Measurements from ENCODE around the gene ELOF1.
"Not testable (repeated sequence)": the region's sequence is repeated elsewhere in the genome, so short reads cannot be mapped to it uniquely, and the experiment has no call there.

Gene ELOF1

GRCh38 chr19:11570039-11570462 is 11.0 kb upstream of the ELOF1 start:
- DNase-seq (ENCODE audit: low read depth): no peak

GRCh38 chr19:11566164-11566563 is 7.1 kb upstream of the ELOF1 start:
- no peak for DNase-seq (ENCODE audit: low read depth)

GRCh38 chr19:11565649-11565980 is 6.6 kb upstream of the ELOF1 start:
- not testable (repeated sequence) for DNase-seq (ENCODE audit: low read depth)

GRCh38 chr19:11564082-11564807 is 5.2 kb upstream of the ELOF1 start:
- not testable (repeated sequence) for DNase-seq (ENCODE audit: low read depth)

GRCh38 chr19:11563532-11563931 is 4.5 kb upstream of the ELOF1 start:
- DNase-seq (ENCODE audit: low read depth): no peak

- peak; percentile 72 for DNase-seq (ENCODE audit: low read depth)
Measured at GRCh38 chr19:11560404-11561051, 1.5 kb upstream of the ELOF1 start.

GRCh38 chr19:11556634-11557420 is 2.2 kb downstream of the ELOF1 start:
- no peak for DNase-seq (ENCODE audit: low read depth)

- no peak for DNase-seq (ENCODE audit: low read depth)
Measured at GRCh38 chr19:11555246-11555645, 3.8 kb downstream of the ELOF1 start.

- DNase-seq (ENCODE audit: low read depth): no peak
Measured at GRCh38 chr19:11554160-11554559, 4.9 kb downstream of the ELOF1 start.

GRCh38 chr19:11552666-11553372 is 6.2 kb downstream of the ELOF1 start:
- no peak for DNase-seq (ENCODE audit: low read depth)

GRCh38 chr19:11551603-11552235 is 7.3 kb downstream of the ELOF1 start:
- DNase-seq (ENCODE audit: low read depth): no peak

GRCh38 chr19:11550265-11550664 is 8.8 kb downstream of the ELOF1 start:
- no peak for DNase-seq (ENCODE audit: low read depth)

- no peak for DNase-seq (ENCODE audit: low read depth)
Measured at GRCh38 chr19:11549386-11549953, 9.6 kb downstream of the ELOF1 start.

- no peak for DNase-seq (ENCODE audit: low read depth)
Measured at GRCh38 chr19:11547929-11548700, 10.9 kb downstream of the ELOF1 start.

- DNase-seq (ENCODE audit: low read depth): no peak
Measured at GRCh38 chr19:11541238-11541637, 17.8 kb downstream of the ELOF1 start.

- DNase-seq (ENCODE audit: low read depth): no peak
Measured at GRCh38 chr19:11540645-11541044, 18.4 kb downstream of the ELOF1 start.

- no peak for DNase-seq (ENCODE audit: low read depth)
Measured at GRCh38 chr19:11539495-11540365, 19.3 kb downstream of the ELOF1 start.

- peak; percentile 67 for DNase-seq (ENCODE audit: low read depth)
Measured at GRCh38 chr19:11538232-11539036, 20.6 kb downstream of the ELOF1 start, which contains the start of gene CNN1. Gene CNN1, plus strand, starts transcription at chr19:11538851. Its CDS starts 77 bp downstream, at chr19:11538928.

Data from amniotic epithelial cell (primary cell).